Astrocyte (in vitro differentiated cells and primary cell): ENCODE data around the gene ZBTB7C. TPM values are rescaled to one million over a fixed set of nuclear protein-coding genes. Genes with fewer than 3 reads are reported as not detected.

Source experiments
- DNase-seq: peaks from one replicate; pipeline ENCODE4 v3.0.0-alpha.2; 2010; ENCODE audit warnings: low read depth
- FAIRE-seq: peaks from 2 replicates; lab custom pipeline; 2011; peaks lifted over from hg19 to GRCh38; lab: Jason Lieb, UNC
- H2AFZ ChIP-seq: 2 replicates; pipeline ENCODE4 v1.6.0; 2012; ENCODE audit warnings: low read depth, low read length, inconsistent platforms
- H3K27ac ChIP-seq: 2 replicates; pipeline ENCODE4 v1.5.1; 2011; ENCODE audit warnings: low read depth, low read length, inconsistent platforms
- H3K27me3 ChIP-seq: 2 replicates; pipeline ENCODE4 v1.6.0; 2011; ENCODE audit warnings: low read length, inconsistent platforms; ENCODE audit not compliant: insufficient read depth
- H3K36me3 ChIP-seq: 2 replicates; pipeline ENCODE4 v1.5.1; 2011; ENCODE audit warnings: low read length, inconsistent platforms; ENCODE audit not compliant: insufficient read depth
- H3K4me1 ChIP-seq: 2 replicates; pipeline ENCODE4 v1.5.1; 2011; ENCODE audit warnings: low read length, inconsistent platforms; ENCODE audit not compliant: insufficient read depth
- H3K4me2 ChIP-seq: 2 replicates; pipeline ENCODE4 v1.6.0; 2012; ENCODE audit warnings: low read length, inconsistent platforms
- H3K4me3 ChIP-seq: 2 replicates; pipeline ENCODE4 v1.5.1; 2011; ENCODE audit warnings: low read depth, mild to moderate bottlenecking, low read length, inconsistent platforms; ENCODE audit not compliant: insufficient read depth
- H3K79me2 ChIP-seq: 2 replicates; pipeline ENCODE4 v1.6.0; 2012; ENCODE audit warnings: mild to moderate bottlenecking, low read length, inconsistent platforms; ENCODE audit not compliant: insufficient read depth
- H3K9ac ChIP-seq: 2 replicates; pipeline ENCODE4 v1.6.0; 2012; ENCODE audit warnings: mild to moderate bottlenecking, low read length, inconsistent platforms
- H3K9me3 ChIP-seq: 2 replicates; pipeline ENCODE4 v1.5.1; 2012; ENCODE audit warnings: low read depth, mild to moderate bottlenecking, low read length, inconsistent platforms; ENCODE audit not compliant: insufficient read depth
- H4K20me1 ChIP-seq: 2 replicates; pipeline ENCODE4 v1.6.0; 2012; ENCODE audit warnings: low read length, inconsistent platforms; ENCODE audit not compliant: insufficient read depth
- H3K27ac Mint-ChIP-seq: one replicate; pipeline ENCODE4 v1.8.0; 2021; ENCODE audit warnings: mild to moderate bottlenecking, mixed read lengths; ENCODE audit not compliant: unreplicated experiment
- H3K27me3 Mint-ChIP-seq: one replicate; pipeline ENCODE4 v1.8.0; 2021; ENCODE audit warnings: low read depth, mixed read lengths; ENCODE audit not compliant: unreplicated experiment
- H3K36me3 Mint-ChIP-seq: one replicate; pipeline ENCODE4 v1.8.0; 2021; ENCODE audit warnings: low read depth, mixed read lengths; ENCODE audit not compliant: unreplicated experiment
- H3K4me1 Mint-ChIP-seq: one replicate; pipeline ENCODE4 v1.8.0; 2021; ENCODE audit warnings: low read depth, mixed read lengths; ENCODE audit not compliant: unreplicated experiment
- H3K4me3 Mint-ChIP-seq: one replicate; pipeline ENCODE4 v1.8.0; 2021; ENCODE audit warnings: mild to moderate bottlenecking, moderate library complexity, mixed read lengths; ENCODE audit not compliant: unreplicated experiment
- H3K9me3 Mint-ChIP-seq: one replicate; pipeline ENCODE4 v1.8.0; 2021; ENCODE audit warnings: mild to moderate bottlenecking, mixed read lengths; ENCODE audit not compliant: unreplicated experiment
- EZH2 ChIP-seq: IDR thresholded peaks from 2 replicates; pipeline ENCODE4 v1.6.1; 2012; ENCODE audit warnings: mild to moderate bottlenecking, low read length, inconsistent platforms; ENCODE audit not compliant: insufficient read depth
- total RNA-seq: library from RNA; stranded (reverse); gene quantifications from 2 replicates; pipeline ENCODE4 v1.2.1, GENCODE V29; 2021
- TF ChIP-seq, protein P1 (sequence below): IDR thresholded peaks from 2 replicates; pipeline ENCODE4 v1.5.1; 2011; ENCODE audit warnings: low read depth, mild to moderate bottlenecking, inconsistent platforms, low read length, moderate library complexity; ENCODE audit not compliant: insufficient read depth

ZBTB7C gene
- total RNA-seq, 1 donor from 2014 or later = 1.0 TPM

DNA sequence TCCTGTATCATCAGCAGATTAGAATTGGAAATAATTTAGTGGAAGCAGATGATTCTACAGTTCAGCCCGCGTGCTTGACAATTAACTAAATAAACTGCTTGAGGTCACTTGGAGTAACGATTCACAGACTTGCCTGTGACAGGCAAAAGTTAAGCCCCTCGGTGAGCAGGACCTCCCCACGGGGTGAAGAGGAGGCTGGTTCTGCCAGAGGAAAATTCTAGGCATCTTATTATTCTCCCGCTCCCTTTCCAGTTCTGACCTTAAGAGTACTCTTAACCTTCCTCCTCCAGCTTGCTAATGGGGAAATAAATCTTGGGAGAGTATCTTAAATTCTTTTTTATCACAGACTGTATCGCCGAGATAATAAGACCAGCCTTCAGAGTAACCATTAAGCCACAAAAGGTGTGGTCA is 309.0 kb downstream of the ZBTB7C start:
- H3K4me2 ChIP-seq = no peak overlapping the region
- no peak overlapping the region for H3K4me3 ChIP-seq
- no peak overlapping the region for H3K4me3 Mint-ChIP-seq
- peaks cover 66% of the 10 kb centered on the region for H3K27me3 Mint-ChIP-seq
- FAIRE-seq (no peak), DNase-seq (no peak)
- no peak overlapping the region for H2AFZ ChIP-seq
- no peaks in the 10 kb centered on the region for H4K20me1 ChIP-seq
- H3K27me3 ChIP-seq = peaks cover 18% of the 10 kb centered on the region
- H3K4me1 Mint-ChIP-seq = no peaks in the 10 kb centered on the region
- no peaks in the 10 kb centered on the region for H3K36me3 ChIP-seq
- H3K27ac Mint-ChIP-seq = no peak overlapping the region
- no peak overlapping the region for H3K9ac ChIP-seq
- H3K27ac ChIP-seq = no peak overlapping the region
- H3K9me3 Mint-ChIP-seq = peaks cover 2% of the 10 kb centered on the region
- no peaks in the 10 kb centered on the region for H3K36me3 Mint-ChIP-seq
- no peaks in the 10 kb centered on the region for H3K4me1 ChIP-seq
- H3K79me2 ChIP-seq = no peaks in the 10 kb centered on the region
- TF ChIP-seq, protein P1, sequence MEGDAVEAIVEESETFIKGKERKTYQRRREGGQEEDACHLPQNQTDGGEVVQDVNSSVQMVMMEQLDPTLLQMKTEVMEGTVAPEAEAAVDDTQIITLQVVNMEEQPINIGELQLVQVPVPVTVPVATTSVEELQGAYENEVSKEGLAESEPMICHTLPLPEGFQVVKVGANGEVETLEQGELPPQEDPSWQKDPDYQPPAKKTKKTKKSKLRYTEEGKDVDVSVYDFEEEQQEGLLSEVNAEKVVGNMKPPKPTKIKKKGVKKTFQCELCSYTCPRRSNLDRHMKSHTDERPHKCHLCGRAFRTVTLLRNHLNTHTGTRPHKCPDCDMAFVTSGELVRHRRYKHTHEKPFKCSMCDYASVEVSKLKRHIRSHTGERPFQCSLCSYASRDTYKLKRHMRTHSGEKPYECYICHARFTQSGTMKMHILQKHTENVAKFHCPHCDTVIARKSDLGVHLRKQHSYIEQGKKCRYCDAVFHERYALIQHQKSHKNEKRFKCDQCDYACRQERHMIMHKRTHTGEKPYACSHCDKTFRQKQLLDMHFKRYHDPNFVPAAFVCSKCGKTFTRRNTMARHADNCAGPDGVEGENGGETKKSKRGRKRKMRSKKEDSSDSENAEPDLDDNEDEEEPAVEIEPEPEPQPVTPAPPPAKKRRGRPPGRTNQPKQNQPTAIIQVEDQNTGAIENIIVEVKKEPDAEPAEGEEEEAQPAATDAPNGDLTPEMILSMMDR = no peak
- TF ChIP-seq EZH2 = no peak
- no peaks in the 10 kb centered on the region for H3K9me3 ChIP-seq

DNA sequence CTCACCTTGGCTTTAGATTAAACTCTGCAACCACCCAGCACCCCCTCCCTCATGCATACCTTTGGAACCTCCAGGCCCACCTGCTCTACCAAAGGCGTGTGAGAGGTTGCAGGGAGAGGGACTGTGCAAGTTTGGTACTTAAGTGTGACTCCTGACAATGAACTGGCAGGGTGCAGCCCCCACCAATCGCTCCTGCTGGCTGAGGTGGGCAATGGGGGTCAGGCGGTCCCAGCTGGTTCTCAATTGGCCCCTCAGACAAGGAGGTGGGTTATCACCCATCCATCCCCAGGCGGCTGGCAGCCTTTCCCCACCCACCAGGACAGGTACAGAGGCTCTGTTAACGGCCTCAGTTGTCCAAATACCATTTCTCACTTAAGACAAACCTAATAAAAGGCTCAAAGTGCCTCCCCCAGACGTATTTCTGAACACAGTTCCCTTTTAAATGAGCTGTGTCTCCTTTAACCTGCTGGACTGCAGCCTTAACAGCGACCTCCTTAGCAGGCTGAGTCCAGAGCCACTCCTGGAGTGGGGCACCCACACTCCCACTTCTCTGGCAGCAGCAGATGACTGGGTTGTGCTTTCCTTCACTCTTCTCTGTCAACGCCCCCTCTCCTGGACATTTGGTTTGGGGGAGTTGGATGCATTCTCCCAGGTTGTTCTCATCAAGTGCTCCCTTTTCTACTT is 309.6 kb downstream of the ZBTB7C start:
- no peaks in the 10 kb centered on the region for H3K36me3 Mint-ChIP-seq
- peaks cover 64% of the 10 kb centered on the region for H3K27me3 Mint-ChIP-seq
- no peaks in the 10 kb centered on the region for H3K9me3 ChIP-seq
- DNase-seq (no peak), FAIRE-seq (no peak)
- H3K27ac Mint-ChIP-seq = no peak overlapping the region
- H3K79me2 ChIP-seq = no peaks in the 10 kb centered on the region
- H3K27me3 ChIP-seq = peaks cover 18% of the 10 kb centered on the region
- peaks cover 2% of the 10 kb centered on the region for H3K9me3 Mint-ChIP-seq
- H3K4me3 ChIP-seq = no peak overlapping the region
- H2AFZ ChIP-seq = no peak overlapping the region
- no peaks in the 10 kb centered on the region for H3K36me3 ChIP-seq
- H3K27ac ChIP-seq = no peak overlapping the region
- no peak overlapping the region for H3K4me2 ChIP-seq
- no peak for TF ChIP-seq EZH2
- TF ChIP-seq, protein P1 = no peak
- H3K4me1 Mint-ChIP-seq = no peaks in the 10 kb centered on the region
- H3K4me3 Mint-ChIP-seq = no peak overlapping the region
- H3K4me1 ChIP-seq = no peaks in the 10 kb centered on the region
- H3K9ac ChIP-seq = no peak overlapping the region
- H4K20me1 ChIP-seq = no peaks in the 10 kb centered on the region

DNA sequence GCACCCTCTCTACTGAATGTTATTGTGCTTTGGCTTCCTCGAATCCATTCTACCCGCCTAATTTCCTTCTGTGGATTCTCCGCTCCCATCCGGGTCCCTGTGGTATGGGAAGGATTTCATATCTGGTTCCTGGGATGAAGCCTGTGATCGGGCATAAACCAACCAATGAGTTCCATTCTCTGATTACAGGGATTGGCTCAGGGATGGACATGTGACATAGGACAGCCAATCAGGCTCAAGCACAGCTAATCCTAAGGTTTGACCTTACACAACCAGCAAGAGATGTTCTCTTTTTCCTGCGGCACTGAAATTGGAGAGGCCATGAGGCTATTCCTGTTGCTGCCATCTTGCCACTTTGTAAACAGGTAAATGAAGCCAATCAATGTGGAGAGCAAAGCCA is 310.6 kb downstream of the ZBTB7C start:
- H2AFZ ChIP-seq = no peak overlapping the region
- no peak overlapping the region for H3K27ac ChIP-seq
- no peaks in the 10 kb centered on the region for H3K79me2 ChIP-seq
- Mint-ChIP-seq H3K27ac (no peak overlapping the region), H3K4me1 (no peaks in the 10 kb centered on the region), H3K9me3 (no peaks in the 10 kb centered on the region), H3K27me3 (peaks cover 57% of the 10 kb centered on the region), H3K4me3 (no peak overlapping the region), H3K36me3 (no peaks in the 10 kb centered on the region)
- FAIRE-seq (no peak), DNase-seq (no peak)
- H3K27me3 ChIP-seq = peaks cover 18% of the 10 kb centered on the region
- H3K4me1 ChIP-seq = no peaks in the 10 kb centered on the region
- no peak overlapping the region for H3K9ac ChIP-seq
- H3K9me3 ChIP-seq = no peaks in the 10 kb centered on the region
- no peak overlapping the region for H3K4me3 ChIP-seq
- no peaks in the 10 kb centered on the region for H3K36me3 ChIP-seq
- TF ChIP-seq EZH2 = no peak
- TF ChIP-seq, protein P1 = no peak
- no peak overlapping the region for H3K4me2 ChIP-seq
- H4K20me1 ChIP-seq = no peaks in the 10 kb centered on the region
